GM12873 (cell line): ENCODE data around the gene UBASH3B.

Source experiments
- CTCF ChIP-seq: IDR thresholded peaks from 2 replicates; pipeline ENCODE4 v1.5.1; 2012; ENCODE audit warnings: low read depth, mild to moderate bottlenecking, moderate library complexity, low read length, control low read depth; ENCODE audit not compliant: insufficient read depth; ENCODE audit errors: missing control alignments

Gene UBASH3B

DNA sequence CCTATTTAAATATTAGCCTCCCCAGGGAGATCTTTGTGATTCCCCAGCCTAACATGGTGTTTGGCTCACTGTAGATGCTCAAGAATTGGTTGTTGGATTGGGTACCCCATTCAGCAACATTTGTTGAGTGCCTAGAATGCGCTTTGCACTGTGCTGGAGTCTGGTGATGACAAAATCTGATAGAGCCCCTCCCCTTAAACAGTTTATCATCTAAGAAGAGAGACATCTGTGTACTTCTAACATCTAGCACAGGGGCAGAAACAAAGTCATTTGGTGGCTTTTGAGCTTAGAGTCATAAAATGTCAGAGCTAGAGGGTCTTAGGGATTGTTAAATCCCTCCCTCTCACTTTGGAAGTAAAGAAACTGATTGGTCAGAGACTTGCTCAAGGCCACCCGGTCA is 73.0 kb downstream of the UBASH3B start:
- no peak for TF ChIP-seq CTCF

- no peak for TF ChIP-seq CTCF
Observed at GRCh38 chr11:122729139-122729538, 73.6 kb downstream of the UBASH3B start.

DNA sequence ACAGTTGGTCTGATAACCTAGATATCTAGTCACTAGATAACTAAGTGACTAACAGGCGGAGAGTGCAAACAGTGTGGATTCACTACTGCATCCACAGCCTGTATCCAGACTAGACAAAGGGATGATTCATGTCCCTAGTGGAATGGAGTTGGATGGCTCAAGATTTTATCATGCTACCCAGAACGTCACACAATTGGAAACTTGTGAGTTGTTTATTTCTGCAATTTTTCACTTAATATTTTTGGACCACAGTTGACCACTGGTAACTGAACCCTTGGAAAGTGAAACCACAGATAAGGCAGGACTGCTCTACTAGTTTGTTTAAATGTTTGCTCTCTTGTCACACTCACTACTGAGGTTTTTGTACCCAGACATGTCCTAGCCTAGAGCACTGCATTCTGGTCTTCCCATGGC is 76.0 kb downstream of the UBASH3B start:
- no peak for TF ChIP-seq CTCF

DNA sequence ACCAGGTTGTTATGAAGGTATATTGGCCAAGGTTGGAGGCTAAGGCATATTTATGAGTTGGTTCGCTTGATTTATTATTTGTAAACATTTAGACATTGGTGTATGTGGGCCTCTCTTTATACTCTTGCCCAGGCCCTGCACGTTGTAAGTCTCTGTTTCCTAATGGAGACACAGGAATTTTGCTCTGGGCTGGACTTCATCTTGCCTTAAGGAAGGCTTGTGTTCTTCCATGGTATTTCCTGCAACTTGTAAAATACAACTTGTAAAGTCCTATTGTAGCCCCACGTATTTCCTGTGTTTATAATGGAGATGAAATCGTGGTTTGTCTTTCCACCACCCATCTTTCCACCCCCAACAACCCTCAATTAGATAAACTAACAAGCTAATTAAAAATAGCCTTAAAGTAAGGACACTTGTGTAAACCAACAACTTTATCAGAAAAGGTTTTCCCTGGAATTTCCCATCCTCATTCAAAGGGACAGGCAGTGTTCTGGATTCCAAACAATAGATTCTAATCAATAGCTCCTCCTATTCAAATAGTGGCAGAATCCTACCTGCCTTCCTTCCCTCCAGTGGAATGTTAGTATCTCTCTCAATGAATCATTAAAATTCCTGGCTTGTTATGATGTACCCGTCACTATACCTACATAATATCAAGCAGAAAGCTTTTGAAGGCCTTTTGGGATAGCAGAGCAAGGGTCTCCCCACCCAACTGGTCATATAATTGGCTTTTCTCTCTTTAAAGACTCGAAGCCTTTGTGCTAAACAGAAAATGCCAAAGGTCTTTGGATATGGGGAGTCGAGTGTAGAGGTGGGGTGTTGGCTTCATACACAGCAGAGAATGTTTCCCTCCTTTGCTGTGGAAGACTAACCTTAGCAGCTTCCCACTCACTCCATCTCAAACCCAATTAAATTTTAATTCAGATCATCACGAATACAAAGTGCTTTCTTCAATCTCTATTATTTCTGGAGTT is 77.1 kb downstream of the UBASH3B start:
- TF ChIP-seq CTCF = no peak

DNA sequence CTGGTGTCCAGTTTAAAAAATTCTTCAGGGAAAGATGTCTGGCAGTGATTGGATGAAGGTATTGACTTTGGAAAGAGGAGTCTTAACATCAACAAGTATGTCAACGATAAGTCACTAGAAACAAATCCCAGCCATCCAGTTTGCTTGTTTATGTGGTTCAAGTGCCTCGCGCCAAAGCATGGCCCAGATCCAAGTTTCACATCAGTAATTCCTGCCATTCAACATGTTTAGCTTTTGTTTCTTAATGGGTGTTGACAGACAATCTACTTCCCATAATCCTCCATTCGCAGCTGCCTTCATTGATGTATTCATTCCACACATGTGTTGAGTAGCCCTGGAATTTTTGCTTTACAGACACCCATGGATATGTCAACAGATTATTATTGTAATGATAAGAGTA is 77.8 kb downstream of the UBASH3B start:
- TF ChIP-seq CTCF = no peak

GRCh38 chr11:122734848-122735496 is 79.5 kb downstream of the UBASH3B start:
- no peak for TF ChIP-seq CTCF

- TF ChIP-seq CTCF = no peak
Observed at GRCh38 chr11:122737951-122738693, 82.6 kb downstream of the UBASH3B start.
